GM12874 (cell line): ENCODE measurements around the gene ARHGAP45.

ENCODE experiments used
- TF ChIP-seq, protein P1 (sequence below): IDR thresholded peaks from 2 replicates; pipeline ENCODE4 v1.5.1; 2011; ENCODE audit warnings: low read depth, mild to moderate bottlenecking, control low read depth, low read length, moderate library complexity; ENCODE audit not compliant: insufficient read depth

Gene ARHGAP45

GRCh38 chr19:1050989-1051788 is 15.8 kb upstream of the ARHGAP45 start:
- TF ChIP-seq, protein P1, sequence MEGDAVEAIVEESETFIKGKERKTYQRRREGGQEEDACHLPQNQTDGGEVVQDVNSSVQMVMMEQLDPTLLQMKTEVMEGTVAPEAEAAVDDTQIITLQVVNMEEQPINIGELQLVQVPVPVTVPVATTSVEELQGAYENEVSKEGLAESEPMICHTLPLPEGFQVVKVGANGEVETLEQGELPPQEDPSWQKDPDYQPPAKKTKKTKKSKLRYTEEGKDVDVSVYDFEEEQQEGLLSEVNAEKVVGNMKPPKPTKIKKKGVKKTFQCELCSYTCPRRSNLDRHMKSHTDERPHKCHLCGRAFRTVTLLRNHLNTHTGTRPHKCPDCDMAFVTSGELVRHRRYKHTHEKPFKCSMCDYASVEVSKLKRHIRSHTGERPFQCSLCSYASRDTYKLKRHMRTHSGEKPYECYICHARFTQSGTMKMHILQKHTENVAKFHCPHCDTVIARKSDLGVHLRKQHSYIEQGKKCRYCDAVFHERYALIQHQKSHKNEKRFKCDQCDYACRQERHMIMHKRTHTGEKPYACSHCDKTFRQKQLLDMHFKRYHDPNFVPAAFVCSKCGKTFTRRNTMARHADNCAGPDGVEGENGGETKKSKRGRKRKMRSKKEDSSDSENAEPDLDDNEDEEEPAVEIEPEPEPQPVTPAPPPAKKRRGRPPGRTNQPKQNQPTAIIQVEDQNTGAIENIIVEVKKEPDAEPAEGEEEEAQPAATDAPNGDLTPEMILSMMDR: no peak

GRCh38 chr19:1051791-1052190 is 15.2 kb upstream of the ARHGAP45 start:
- TF ChIP-seq, protein P1: no peak

DNA sequence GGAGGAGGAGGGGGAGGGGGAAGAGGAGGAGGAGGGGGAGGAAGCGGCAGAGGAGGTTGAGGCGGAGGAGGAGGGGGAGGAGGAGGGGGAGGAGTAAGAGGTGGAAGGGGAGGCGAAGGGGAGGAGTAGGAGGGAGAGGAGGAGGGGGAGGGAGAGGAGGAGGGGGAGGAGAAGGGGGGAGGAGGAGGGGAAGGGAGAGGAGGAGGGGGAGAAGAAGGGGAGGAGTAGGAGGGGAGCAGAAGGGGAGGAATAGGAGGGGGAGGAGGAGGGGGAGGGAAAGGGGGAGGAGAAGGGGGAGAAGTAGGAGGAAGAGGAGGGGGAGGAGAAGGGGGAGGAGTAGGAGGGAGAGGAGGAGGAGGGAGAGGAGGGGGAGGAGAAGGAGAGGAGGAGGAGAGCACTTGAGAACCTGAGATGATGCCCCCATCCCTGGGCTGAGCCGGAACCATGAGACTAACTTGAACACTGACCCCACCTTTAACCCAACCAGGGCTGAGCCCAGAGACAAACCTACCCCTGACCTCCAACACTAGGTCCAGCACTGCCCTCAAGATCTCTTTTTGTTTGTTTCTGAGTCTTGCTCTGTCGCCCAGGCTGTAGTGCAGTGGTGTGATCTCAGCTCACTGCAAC is 14.5 kb upstream of the ARHGAP45 start:
- TF ChIP-seq, protein P1: no peak

GRCh38 chr19:1053176-1054101 is 13.5 kb upstream of the ARHGAP45 start:
- TF ChIP-seq, protein P1: no peak

GRCh38 chr19:1054102-1055027 is 12.6 kb upstream of the ARHGAP45 start:
- TF ChIP-seq, protein P1: no peak

GRCh38 chr19:1055028-1055425 is 11.9 kb upstream of the ARHGAP45 start:
- TF ChIP-seq, protein P1: no peak
